GM12892 (cell line): Measurements from ENCODE around the gene GAB3.

Experiments
- POLR2A ChIP-seq: IDR thresholded peaks from 2 replicates; pipeline ENCODE4 v1.6.1; 2011; ENCODE audit warnings: low read depth, low read length, control low read depth
- POLR2AphosphoS5 ChIP-seq: IDR thresholded peaks from 2 replicates; pipeline ENCODE4 v1.6.1; 2011; ENCODE audit warnings: low read depth, low read length, control low read depth
- TAF1 ChIP-seq: IDR thresholded peaks from 2 replicates; pipeline ENCODE4 v1.6.1; 2011; ENCODE audit warnings: low read depth, mild to moderate bottlenecking, control low read depth, low read length, borderline replicate concordance

DNA sequence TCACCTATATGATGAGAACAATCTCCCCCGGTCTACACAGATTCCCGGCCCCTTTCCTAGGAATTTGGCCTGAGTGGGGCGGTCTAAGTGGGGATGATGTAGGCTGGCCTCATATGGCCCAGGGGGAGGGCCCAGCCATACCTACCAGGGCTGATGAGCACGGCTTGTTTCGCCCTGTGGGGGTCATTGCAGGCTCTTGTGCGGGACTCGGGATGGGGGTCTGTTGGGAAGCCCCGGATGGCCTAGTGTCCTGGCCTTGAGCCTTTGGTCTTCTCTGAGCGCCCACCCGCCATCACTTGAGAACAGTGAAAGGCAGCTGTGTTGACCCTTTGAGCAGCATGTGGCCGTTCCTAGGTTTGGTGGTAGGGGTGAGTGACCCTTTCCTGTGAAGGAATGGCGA, 92.7 kb downstream of the GAB3 start:
- TF ChIP-seq POLR2AphosphoS5 (no peak), TAF1 (no peak), POLR2A (no peak)
